ENCODE results near the gene OR51D1. TPM values are rescaled to one million over a fixed set of nuclear protein-coding genes. Genes with fewer than 3 reads are reported as not detected.
A peak's percentile ranks its signal among the peaks of the same experiment; 100 is the strongest.

Gene OR51D1
- not detected for total RNA-seq

- peak; percentile 68 for DNase-seq (ENCODE audit: low spot score)
These were observed at the start of gene OR51D1 for GRCh38 chr11:4636962-4637661. Gene OR51D1, plus strand, starts transcription at chr11:4637477. Its CDS starts 2,314 bp downstream, at chr11:4639791.

DNA sequence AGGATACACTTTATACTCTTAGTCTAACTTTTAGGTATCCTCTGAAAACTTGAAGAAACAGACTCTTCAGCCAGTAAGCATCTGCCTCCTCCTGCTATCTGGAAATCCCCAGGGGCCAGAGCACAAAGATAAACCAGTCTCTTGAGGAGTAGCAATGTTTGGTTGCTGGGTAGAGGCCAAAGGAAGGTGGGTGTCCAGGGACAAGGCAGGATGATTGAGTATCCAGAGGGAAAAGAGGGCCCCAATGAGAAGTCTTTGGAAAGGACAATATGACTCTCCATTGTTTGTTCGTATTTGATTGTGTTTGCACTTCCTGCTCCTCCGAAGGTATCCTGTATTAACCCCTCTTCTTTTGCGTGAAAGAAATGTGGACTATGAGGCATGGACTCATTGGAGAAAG is 48.3 kb upstream of the OR51D1 start:
- no peak for DNase-seq (ENCODE audit: low spot score)

- DNase-seq (ENCODE audit: low spot score) = no peak
These were observed 43.5 kb upstream of the OR51D1 start, which contains the start of gene OR52I1 for GRCh38 chr11:4593739-4594138. Gene OR52I1, plus strand, starts transcription at chr11:4594039. Its CDS starts 0 bp downstream, at chr11:4594039.

DNA sequence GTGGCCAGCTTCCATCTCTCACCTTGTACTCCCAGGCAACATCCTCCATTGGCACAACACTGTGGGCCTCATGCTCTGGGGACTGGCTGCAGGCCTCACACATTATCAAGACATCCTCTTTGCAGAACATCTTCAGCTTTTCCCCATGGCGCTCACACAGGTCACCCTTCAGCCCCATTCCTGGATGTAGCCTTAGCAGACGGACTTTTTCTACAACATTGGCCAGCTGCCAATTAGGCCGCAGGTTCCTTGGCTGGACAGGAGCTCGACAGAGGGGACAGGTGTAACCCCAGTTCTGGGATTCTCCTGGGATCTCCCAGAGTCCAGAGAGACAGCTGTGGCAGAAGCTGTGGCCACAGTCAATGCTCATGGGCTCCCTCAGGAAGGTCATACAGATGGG is 32.2 kb upstream of the OR51D1 start:
- DNase-seq (ENCODE audit: low spot score) = no peak

- no peak for DNase-seq (ENCODE audit: low spot score)
These were observed 30.9 kb upstream of the OR51D1 start for GRCh38 chr11:4606231-4607015.

- no peak for DNase-seq (ENCODE audit: low spot score)
These were observed 30.2 kb upstream of the OR51D1 start for GRCh38 chr11:4607096-4607495.

DNA sequence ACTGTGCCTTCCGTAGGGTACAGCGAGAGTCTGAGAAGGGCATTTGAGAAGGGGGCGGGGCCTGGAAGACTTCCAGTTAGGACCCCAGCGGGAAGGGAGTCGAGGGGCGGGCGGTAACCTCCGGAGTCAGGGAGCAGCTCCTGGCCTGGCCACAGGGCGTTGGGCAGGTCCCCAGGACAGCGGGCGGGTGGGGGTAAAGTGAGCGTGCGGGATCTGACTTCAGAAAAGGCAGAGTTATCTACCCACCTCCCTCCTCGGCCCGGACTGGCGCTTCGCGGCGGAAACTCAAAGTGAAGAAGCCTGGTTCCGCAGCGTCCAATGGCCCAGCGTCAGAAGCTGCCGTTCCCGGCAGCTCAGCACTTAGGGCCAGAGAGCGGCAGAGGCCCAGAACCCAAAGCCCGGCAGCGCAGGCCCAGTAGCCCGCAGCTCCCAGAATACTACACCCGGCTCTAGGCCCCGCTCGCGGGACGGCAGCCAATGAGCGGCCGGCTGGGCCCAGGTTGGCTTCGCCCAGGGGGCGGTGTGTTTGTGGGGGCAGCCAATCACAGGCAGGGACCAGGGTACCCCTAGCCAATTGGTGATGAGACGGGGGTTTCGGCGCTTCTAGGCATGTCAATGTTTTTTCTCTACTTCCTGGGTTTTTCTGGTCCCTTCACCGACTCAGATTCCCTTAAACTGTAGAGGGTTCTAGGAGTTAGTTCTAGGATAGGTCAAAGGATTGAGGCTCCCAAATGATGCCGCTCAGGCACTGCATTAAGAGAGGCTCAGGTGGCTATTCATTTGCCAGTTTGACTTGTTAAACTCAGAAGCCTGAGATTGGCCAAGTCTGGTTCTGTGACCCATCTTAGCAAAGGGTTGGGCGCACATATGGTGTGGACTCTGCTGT is 29.3 kb upstream of the OR51D1 start, which contains the start of gene TRIM68:
TRIM68 (minus strand) TSS at position 451 of the 886 bp plus-strand sequence. CDS start 2,727 bp downstream, outside the sequence.
- DNase-seq (ENCODE audit: low spot score) = peak; percentile 96

- DNase-seq (ENCODE audit: low spot score) = no peak
These were observed 26.9 kb upstream of the OR51D1 start for GRCh38 chr11:4610258-4610935.

DNA sequence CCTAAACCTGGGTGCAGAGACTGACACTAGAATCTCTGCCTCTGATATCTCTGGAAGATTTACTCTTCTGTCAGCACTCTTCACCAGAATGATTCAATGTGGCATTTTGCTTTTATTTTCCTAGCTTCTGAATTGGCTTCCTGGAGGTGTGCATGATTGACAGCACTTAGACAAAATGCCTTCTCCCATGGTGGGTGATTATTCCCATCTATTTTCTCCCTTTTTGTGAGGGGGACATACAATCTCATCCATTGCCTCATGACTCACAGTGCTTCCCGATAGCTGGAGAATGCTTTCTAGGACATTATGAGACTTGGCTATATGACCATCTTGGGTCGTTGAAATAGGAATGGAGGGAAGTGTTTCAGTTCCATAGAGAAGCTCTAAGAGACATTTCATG is 25.3 kb upstream of the OR51D1 start:
- no peak for DNase-seq (ENCODE audit: low spot score)

DNA sequence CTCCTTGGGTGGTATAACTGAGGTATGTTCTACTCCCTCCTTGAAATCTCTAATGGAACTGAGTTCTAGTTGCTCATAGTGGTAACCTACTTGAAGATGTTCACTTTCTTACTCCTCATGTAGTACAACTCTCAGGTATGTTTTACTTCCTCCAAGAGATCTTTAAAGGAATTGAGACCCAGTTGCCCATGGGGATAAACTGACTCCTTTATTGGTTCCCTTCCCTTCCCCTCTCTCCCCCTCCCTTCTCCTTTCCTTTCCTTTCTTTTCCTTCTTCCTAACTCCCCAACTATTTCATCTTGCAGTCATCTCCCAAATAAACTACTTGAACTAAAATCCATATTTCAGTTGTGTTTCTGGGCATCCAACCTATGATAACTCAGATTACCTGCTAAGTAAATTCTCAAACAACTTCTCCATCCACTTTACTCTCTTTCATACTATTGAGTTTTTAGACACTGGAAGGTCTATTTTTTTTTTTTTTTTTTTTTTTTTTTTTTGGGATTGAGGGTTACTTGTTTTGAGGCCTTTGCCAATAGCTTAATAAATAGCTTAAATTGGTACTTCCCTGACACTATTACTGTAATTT is 21.3 kb upstream of the OR51D1 start:
- no peak for DNase-seq (ENCODE audit: low spot score)

DNA sequence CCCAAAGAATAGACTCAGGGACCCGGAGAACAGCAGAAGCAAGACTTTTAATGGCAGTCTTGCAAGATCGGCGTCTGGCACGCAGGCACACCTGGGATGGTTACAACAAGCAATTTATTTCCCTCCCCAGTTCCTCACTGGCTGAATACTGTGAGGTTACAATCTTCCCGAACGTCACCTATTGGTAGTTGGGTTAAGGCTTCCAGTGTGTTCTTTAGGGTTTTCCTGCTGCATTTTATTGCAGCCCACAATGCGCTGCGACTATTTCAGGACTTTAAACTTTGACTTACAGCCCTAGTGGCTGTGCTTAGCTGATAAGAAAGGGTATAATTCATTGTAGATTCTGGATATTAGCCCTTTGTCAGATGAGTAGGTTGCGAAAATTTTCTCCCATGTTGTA is 17.8 kb upstream of the OR51D1 start:
- no peak for DNase-seq (ENCODE audit: low spot score)

DNA sequence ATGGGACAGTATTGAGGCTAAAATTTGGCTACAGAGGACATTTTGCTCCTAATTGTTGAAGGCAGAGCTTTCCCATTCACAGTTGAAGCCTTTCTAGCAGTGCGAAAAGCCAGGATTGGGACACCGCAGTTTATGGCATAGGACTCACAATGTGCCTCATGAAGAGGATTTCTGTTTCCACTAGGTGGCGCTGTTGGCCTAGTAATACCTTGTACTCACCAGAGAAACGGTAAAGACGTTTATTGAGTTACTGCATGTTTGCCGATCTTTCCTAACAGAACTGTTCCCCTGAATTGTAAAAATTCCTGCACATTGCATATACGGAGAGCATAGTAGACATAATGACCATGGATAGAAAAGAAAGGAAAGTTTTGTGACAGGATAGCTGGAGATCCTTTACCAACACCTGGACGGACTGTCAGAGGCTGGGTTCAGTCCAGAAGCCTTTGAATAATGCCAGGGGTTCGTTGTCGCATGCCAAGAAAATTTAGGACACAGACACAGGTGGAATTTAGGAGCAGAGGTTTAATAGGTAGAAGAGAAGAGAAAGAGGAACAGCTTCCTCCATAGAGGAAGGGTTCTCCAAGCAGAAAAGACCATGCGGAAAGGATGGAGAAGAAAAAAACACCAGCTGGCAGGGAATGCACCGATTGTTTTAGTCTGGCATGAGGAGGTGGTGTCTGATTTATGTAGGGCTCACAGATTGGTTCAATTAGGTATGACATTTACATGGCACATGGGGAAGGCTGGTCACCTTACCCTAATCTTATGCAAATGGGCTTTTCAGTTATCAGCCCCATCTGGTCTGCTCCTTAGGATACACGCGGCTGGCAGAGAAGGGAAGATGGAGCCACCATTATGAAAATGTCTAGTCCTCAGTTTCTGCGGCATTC is 10.8 kb upstream of the OR51D1 start:
- DNase-seq (ENCODE audit: low spot score) = peak; percentile 39

DNA sequence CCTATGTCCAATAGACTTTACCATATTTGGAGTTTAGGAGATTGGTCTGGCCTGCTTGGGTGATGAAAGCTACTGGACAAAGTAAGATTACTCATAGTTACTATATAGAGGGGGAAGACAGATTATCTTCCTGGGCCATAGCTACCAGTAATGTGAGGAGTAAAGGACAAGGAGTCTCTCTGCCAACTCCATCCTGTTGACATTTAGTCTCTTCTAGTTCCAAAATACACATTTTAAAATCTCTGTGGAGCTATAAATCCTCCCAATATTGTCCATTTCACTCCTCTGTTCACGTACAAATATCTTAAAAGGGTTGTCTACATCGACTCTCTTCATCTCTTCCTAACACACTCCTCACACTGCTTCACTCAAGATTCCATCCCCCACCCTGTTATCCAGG is 1.1 kb upstream of the OR51D1 start:
- DNase-seq (ENCODE audit: low spot score) = no peak

GRCh38 chr11:4637662-4638047 is 378 bp downstream of the OR51D1 start:
- no peak for DNase-seq (ENCODE audit: low spot score)

GRCh38 chr11:4639931-4640330 is 2.7 kb downstream of the OR51D1 start:
- no peak for DNase-seq (ENCODE audit: low spot score)

DNA sequence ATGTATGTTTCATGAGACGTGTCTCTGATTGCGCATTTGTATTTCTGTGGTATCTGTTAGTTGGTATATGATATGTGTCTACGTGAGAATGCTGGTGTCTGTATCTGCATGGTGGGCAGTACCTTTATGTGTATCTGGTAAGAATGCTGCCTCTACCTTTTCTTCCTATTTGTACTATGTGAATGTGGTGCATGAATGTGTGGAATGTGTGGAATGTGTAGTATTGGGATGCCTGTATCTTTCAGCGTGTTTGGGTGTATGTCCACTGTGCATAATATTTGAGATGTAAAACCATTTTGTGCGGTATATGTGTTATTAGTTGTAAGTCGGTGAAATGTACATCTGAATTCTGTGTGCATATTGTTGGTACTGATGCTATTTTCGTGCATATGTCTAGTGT is 4.2 kb downstream of the OR51D1 start:
- no peak for DNase-seq (ENCODE audit: low spot score)

DNA sequence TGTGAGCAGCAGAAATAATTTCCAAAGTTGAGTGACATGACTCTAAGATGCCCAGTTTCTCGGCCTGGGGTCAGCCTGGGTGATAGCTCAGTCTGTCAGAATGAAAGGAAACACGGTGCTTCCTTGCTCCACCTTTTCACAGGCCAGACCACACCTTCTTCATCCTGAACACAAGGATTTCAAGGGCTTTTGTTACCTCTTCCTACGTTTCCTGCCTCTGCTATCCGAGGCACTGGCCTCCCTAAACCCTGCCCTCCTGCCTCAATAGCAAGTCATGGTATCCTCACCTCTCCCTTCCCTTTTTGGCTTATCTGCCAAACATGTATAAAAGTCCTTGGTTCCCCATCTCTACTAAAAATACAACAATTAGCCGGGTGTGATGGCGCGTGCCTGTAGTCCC is 4.8 kb downstream of the OR51D1 start:
- DNase-seq (ENCODE audit: low spot score) = no peak

DNA sequence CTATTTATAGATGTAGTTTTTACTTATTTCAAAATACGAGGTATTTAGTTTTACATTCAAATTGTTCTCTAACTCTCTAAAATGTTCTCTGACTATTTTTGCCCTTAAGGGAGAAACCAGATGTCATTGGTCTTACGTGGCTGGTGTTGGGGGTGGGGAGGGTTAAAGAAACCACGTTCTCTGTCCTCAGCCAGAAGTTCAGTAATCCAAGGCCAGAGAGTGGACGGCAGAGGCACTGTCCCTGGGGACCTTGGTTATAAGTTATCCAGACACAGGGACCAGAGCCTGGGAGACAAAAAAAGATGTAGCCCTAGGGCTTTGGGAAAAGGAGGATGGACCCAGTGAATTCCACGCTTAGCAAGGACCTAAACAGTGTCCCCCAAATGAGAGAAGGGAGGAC is 5.8 kb downstream of the OR51D1 start:
- no peak for DNase-seq (ENCODE audit: low spot score)

DNA sequence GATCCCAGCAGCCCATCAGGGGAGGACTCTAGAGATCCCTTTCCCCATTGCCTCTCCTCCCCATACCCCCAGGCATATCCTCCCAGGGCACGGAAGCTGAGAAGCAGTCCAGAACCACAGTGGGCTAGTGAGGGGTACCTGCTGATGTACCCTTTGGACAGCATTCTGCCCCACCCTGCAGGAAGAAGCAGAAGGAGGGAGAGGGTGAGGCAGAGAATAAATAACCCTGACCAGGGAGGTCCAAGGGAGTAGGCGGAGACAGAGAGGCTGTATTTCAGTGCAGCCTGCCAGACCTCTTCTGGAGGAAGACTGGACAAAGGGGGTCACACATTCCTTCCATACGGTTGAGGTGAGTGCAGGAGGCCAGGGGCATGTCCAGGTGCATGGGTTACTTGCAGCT is 6.4 kb downstream of the OR51D1 start, which contains the start of gene OR51E1:
OR51E1 (plus strand) TSS at position 301 of the 400 bp plus-strand sequence. CDS start 8,545 bp downstream, outside the sequence.
- DNase-seq (ENCODE audit: low spot score) = no peak

- DNase-seq (ENCODE audit: low spot score) = no peak
These were observed 7.0 kb downstream of the OR51D1 start for GRCh38 chr11:4644233-4644632.
